OCI-LY7 (cell line): ENCODE results near the gene CEP170.

ENCODE experiments used
- EZH2phosphoT487 ChIP-seq: fragments of 200-600 bp; sonication (generic); IDR thresholded peaks from 2 replicates; pipeline ENCODE4 v1.6.1; 2018; ENCODE audit warnings: low read depth, borderline replicate concordance, mild to moderate bottlenecking, mixed run types, antibody characterized with exemption, low read length, moderate library complexity, mixed read lengths
- TF ChIP-seq, protein P1 (sequence below): fragments of 200-600 bp; sonication (generic); conservative IDR thresholded peaks from 2 replicates; pipeline ENCODE4 v1.5.1; 2014; ENCODE audit warnings: mild to moderate bottlenecking, antibody characterized with exemption, low read length, moderate library complexity, mixed read lengths

DNA sequence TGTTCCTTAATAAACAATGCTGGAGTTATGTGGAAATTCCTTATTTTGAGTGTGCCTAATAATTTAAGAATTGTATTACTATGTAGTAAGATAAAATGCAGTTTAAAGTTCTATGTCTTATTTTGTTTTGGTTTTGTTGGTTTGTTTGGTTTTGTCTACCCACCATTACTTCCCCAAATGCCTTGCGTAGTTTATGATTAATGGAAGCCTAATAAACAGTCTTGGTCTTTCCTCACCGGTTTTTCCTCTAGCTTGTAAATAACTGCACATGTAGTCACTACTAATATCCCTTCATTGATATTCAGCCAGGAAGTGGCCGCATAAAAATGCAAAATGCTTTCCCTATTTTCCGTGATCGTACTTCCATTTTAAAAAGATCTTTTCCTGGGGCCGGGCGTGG lies 3.6 kb upstream of the CEP170 start:
- no peak for TF ChIP-seq EZH2phosphoT487
- TF ChIP-seq, protein P1, sequence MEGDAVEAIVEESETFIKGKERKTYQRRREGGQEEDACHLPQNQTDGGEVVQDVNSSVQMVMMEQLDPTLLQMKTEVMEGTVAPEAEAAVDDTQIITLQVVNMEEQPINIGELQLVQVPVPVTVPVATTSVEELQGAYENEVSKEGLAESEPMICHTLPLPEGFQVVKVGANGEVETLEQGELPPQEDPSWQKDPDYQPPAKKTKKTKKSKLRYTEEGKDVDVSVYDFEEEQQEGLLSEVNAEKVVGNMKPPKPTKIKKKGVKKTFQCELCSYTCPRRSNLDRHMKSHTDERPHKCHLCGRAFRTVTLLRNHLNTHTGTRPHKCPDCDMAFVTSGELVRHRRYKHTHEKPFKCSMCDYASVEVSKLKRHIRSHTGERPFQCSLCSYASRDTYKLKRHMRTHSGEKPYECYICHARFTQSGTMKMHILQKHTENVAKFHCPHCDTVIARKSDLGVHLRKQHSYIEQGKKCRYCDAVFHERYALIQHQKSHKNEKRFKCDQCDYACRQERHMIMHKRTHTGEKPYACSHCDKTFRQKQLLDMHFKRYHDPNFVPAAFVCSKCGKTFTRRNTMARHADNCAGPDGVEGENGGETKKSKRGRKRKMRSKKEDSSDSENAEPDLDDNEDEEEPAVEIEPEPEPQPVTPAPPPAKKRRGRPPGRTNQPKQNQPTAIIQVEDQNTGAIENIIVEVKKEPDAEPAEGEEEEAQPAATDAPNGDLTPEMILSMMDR, result no peak
